Stimulated activated naive CD8-positive, alpha-beta T cell treated with anti-CD3 and anti-CD28 coated beads, Interleukin-15, Interleukin-2, amounts not matched to agents 100 ng/mL and 50 ng/mL, for 24 hours (primary cell): ENCODE data around the gene PGC.

Experiments used
- H3K27ac Mint-ChIP-seq: one replicate; pipeline ENCODE4 v1.8.0; 2021; ENCODE audit warnings: mild to moderate bottlenecking, mixed read lengths
- H3K27me3 Mint-ChIP-seq: one replicate; pipeline ENCODE4 v1.8.0; 2021; ENCODE audit warnings: mixed read lengths
- H3K36me3 Mint-ChIP-seq: one replicate; pipeline ENCODE4 v1.8.0; 2021; ENCODE audit warnings: low read depth, mixed read lengths
- H3K4me1 Mint-ChIP-seq: one replicate; pipeline ENCODE4 v1.8.0; 2021; ENCODE audit warnings: low read depth, mixed read lengths
- H3K4me3 Mint-ChIP-seq: one replicate; pipeline ENCODE4 v1.8.0; 2021; ENCODE audit warnings: mild to moderate bottlenecking, mixed read lengths
- H3K9me3 Mint-ChIP-seq: one replicate; pipeline ENCODE4 v1.8.0; 2021; ENCODE audit warnings: mixed read lengths

PGC gene

GRCh38 chr6:41743406-41744235, 3.6 kb downstream of the PGC start:
- H3K36me3 Mint-ChIP-seq: no peaks in the 10 kb centered on the region
- H3K27me3 Mint-ChIP-seq: no peaks in the 10 kb centered on the region
- no peak overlapping the region for H3K4me3 Mint-ChIP-seq
- H3K27ac Mint-ChIP-seq: no peak overlapping the region
- no peaks in the 10 kb centered on the region for H3K4me1 Mint-ChIP-seq
- no peaks in the 10 kb centered on the region for H3K9me3 Mint-ChIP-seq

DNA sequence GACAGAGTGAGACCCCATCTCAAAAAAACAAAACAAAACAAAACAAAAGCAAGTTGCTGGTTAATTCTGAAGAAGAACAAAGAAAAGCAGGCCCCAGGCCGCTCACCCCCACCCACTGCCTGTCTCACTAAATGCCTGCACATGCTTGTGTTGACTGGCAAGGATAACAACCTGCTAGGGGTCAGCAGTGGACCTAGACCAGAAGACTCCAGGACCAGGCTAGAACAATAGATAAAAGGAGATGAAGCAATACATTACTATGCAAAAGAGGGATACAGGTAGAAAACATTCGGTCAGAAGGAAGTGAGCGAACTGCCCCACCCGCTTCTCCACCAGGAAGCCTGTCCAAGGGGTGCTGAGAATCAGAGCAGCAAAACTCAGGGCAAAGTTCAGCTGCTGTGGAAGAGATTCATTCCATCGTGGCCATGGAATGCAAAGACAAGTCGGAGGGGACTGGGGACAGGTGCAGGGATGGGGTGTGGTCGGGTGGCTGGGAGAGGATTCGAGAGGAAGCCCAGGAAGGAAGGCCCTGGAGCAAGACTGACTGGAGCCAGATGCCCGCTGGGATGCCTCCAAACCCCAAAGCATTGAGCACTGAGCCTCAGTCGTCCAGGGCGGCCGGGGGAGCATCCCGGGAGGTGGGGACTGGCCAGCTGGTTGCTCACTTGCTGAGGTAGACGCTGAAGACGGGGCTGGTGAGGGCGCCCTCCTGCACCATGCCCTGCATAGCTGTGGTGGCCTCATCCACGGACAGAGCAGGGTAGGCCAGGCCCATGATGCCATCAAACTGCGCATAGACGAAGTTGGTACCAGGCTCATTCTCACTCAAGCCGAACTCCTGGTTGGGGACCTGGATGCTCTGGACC, 5.3 kb downstream of the PGC start:
- Mint-ChIP-seq H3K27me3 (no peaks in the 10 kb centered on the region), H3K4me1 (no peaks in the 10 kb centered on the region), H3K36me3 (no peaks in the 10 kb centered on the region), H3K27ac (no peak overlapping the region), H3K4me3 (no peak overlapping the region), H3K9me3 (no peaks in the 10 kb centered on the region)

DNA sequence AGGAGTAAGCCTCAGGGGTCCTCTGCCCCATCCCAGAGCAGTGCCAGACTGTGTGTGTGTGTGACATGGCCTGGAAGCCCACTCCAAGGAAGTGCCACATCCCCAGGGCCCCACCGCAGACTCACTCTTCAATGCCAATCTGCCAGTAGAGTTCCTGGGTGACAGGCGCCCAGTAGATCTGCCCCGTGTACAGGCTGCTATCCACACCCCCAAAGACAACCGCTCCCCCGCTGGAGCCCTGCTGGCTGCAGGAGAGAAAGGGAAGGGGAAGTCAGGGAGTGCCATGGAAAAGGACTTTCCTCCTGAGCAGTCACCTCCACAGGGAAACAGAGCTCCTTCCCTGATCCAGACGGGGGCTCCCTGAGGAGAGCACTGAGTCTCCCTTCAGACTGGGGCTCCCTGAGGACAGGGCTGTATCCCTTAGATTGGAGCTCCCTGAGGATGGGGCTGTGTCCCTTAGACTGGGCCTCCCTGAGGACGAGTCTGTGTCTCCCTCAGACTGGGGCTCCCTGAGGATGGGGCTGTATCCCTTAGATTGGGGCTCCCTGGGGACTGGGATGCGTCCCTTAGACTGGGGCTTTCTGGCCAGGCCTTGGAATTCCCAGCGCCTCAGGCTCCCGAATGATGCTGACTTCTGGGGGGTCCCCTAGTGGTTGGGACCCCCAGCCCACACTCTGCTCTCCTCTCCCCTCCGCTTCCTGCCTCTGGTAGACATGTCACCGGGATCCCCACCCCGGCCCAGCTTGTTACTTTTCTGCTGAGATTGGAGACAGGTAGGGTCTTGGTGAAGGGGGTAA, 6.6 kb downstream of the PGC start:
- Mint-ChIP-seq H3K4me1 (no peaks in the 10 kb centered on the region), H3K36me3 (no peaks in the 10 kb centered on the region), H3K27me3 (no peaks in the 10 kb centered on the region), H3K9me3 (no peaks in the 10 kb centered on the region), H3K4me3 (no peak overlapping the region), H3K27ac (no peak overlapping the region)

- no peaks in the 10 kb centered on the region for H3K36me3 Mint-ChIP-seq
- no peak overlapping the region for H3K27ac Mint-ChIP-seq
- H3K9me3 Mint-ChIP-seq: no peaks in the 10 kb centered on the region
- H3K4me1 Mint-ChIP-seq: no peaks in the 10 kb centered on the region
- H3K4me3 Mint-ChIP-seq: no peak overlapping the region
- no peaks in the 10 kb centered on the region for H3K27me3 Mint-ChIP-seq
Measured at GRCh38 chr6:41739041-41739440, 8.2 kb downstream of the PGC start.

- Mint-ChIP-seq H3K4me3 (no peak overlapping the region), H3K27me3 (no peaks in the 10 kb centered on the region), H3K4me1 (peaks cover 13% of the 10 kb centered on the region), H3K27ac (no peak overlapping the region), H3K9me3 (no peaks in the 10 kb centered on the region), H3K36me3 (no peaks in the 10 kb centered on the region)
Measured at GRCh38 chr6:41737591-41738130, 9.5 kb downstream of the PGC start.

DNA sequence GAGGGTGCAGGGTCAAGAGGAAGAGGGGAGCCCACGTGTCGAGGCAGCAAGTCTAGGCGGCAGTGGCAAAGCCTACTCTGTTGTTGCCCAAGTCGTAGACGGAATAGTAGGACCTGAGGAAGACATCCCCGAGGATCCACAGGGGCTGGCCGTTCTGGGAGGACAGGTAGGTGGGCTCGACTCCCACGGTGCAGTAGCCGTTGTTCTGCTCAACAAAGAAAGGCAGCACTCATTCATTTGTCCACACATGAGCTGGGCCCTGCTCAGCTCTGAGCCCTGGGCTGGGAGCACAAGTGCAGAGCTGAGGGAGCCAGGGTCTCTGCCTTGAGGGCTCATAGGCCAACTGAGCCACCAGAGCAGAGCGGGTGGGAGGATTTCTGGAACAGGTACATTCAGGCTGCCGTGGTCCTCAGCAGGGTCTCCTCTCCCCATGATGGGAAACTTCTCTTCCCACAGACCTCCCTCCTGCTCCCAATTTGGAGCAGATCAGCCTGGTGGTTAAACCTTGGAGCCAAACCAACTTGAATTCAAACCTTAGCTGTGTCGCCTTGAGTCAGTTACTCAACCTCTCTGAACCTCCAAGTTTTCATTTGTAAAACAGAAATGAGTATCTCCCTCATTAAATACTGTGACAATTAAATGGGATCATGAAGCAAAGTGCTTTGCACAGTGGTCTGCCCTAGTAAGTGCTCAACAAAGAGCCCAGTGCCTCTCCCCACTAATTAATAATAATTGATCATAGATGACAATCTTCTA, 10.2 kb downstream of the PGC start:
- Mint-ChIP-seq H3K36me3 (no peaks in the 10 kb centered on the region), H3K4me3 (no peak overlapping the region), H3K27me3 (no peaks in the 10 kb centered on the region), H3K27ac (no peak overlapping the region), H3K9me3 (no peaks in the 10 kb centered on the region), H3K4me1 (peaks cover 20% of the 10 kb centered on the region)

- no peak overlapping the region for H3K4me3 Mint-ChIP-seq
- H3K27me3 Mint-ChIP-seq: no peaks in the 10 kb centered on the region
- H3K9me3 Mint-ChIP-seq: no peaks in the 10 kb centered on the region
- H3K4me1 Mint-ChIP-seq: peaks cover 27% of the 10 kb centered on the region
- no peak overlapping the region for H3K27ac Mint-ChIP-seq
- no peaks in the 10 kb centered on the region for H3K36me3 Mint-ChIP-seq
Measured at GRCh38 chr6:41736186-41736733, 10.9 kb downstream of the PGC start.

DNA sequence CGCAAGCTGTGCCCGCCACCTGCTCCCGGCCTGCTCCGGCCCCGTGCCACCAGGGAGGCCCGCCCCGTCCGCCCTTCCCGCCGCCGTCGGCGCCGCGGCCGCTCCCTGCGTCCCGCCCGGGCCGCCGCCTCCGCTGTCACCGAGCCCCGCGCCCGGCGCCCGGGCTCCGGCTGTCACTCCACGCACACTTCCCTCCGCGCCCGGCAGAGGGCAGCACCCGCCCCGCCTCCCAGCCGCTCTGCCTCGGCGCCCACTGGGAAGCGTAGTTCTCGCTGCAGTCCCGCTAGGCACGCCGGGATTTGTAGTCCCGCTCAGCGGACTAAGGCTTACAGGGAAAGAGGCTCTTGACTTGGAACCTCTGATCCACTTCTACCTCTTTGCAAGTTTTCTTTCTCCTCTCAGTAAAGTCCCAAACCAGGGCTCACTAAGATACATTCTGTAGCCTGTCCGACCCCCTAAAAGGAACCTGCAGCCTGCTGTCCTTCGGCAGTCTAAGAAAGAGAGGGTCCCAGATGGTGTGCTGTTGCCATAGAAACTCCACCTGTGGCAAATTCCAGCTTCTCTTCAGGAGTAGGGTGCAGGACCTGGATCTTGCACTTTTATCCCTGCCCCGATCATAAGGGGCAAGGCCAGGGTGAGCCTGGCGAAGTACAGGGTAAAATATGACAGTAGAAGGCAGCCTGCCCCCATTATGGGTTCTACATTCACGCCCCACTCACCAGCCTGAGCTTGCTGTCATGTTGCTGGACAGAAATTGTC, 11.6 kb downstream of the PGC start, which contains the start of gene TFEB:
TFEB (minus strand) TSS at position 182 of the 759 bp plus-strand sequence. CDS start 44,395 bp downstream, outside the sequence.
- Mint-ChIP-seq H3K4me1 (peaks cover 33% of the 10 kb centered on the region), H3K27ac (no peak within 1 kb of the TSS)

DNA sequence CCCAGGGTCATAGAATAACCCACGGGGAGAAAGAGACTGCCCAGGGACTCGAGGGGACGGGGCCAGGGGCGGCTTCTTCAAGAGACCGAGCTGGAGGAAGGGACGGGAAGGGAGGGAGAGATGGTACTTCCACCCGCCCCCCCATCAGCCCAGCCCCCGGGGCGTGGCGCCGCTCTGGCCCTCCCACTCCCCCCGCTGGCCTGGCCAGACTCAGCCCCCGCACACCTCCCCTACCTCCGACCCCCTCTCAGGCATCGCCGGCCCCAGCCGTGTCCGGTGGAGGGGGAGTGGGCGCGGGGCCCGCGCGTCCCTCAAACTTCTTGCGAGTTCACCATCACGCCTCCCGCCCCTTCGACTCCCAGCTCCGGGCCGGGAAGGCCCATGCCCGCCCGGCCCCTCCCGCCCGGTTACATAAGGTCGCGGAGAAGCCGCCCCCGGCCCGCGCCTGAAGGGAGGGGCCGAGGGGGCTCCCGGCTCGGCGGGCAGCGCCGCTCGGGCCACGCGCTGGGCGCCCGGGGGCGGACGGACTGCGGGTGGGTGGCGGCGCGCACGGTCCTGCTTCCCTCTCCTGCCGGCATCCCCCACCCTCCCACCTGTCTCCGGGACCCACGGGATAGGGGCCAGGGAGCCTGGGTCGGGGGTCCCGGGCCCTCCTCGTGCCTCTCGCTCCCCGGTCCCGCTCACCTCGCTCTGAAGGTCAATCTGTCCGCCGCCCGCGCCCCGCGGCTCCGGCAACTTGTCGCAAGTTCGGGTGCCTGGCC, 12.4 kb downstream of the PGC start:
- peaks cover 41% of the 10 kb centered on the region for H3K4me1 Mint-ChIP-seq

More for the DNA sequence above, 11.6 kb downstream of the PGC start, which contains the start of gene TFEB:
- no peaks in the 10 kb centered on the region for H3K9me3 Mint-ChIP-seq
- no peaks in the 10 kb centered on the region for H3K36me3 Mint-ChIP-seq
- no peaks in the 10 kb centered on the region for H3K27me3 Mint-ChIP-seq
- peak within 1 kb of the TSS; percentile 63 for H3K4me3 Mint-ChIP-seq

DNA sequence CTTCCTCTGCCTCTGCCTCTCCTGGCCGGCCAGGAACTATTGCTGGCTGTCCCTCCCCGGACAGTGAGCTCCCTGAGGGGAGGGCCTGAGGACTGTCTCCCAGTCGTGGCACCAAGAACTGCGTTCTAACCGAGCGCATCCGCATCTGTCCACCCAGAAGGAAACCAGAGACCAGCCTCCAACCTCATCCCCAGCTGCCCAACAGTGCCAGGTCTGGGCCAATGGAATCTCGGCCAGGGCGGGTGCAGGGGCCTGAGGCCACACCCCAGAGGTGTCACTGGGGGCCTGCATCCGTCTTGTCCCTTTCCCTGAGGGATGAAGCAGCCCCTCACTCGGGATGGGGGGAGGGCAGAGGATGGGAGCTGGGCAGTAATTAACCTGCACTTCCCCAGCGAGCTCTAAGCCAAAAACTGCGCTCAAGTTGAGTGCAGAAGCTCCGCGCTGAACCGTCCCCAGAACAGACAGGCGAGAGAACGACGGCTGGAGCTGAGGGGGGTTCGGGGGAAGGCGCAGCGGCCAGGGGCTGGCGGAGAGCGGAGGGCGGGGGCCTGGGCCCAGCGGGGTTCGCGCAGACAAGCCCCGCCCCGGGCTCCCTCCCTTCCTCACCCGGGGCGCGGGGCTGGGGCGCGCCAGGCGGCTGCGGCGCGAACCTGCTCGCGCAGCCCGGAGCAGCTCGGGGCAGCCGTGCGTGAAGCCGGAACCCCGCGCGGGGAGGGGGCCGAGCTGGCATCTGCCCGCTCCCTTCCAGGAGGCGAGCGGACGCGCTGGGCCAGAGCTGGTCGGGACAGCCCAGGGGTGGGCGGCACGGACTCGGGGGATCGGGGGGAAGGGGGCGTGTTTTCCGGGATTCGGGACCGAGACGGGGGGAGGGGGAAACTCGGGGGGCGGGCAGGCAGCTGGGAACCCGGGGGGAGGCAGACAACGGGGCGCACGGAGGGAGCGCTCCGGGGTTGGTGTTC, 13.2 kb downstream of the PGC start:
- H3K4me1 Mint-ChIP-seq: peaks cover 48% of the 10 kb centered on the region
- H3K4me3 Mint-ChIP-seq: peak overlapping the region; percentile 82
- H3K36me3 Mint-ChIP-seq: no peaks in the 10 kb centered on the region
- peak overlapping the region; percentile 78 for H3K27ac Mint-ChIP-seq
- H3K9me3 Mint-ChIP-seq: no peaks in the 10 kb centered on the region
- no peaks in the 10 kb centered on the region for H3K27me3 Mint-ChIP-seq

More for the DNA sequence above, 12.4 kb downstream of the PGC start:
- H3K4me3 Mint-ChIP-seq: peak overlapping the region; percentile 63
- H3K27ac Mint-ChIP-seq: no peak overlapping the region
- no peaks in the 10 kb centered on the region for H3K9me3 Mint-ChIP-seq
- H3K27me3 Mint-ChIP-seq: no peaks in the 10 kb centered on the region
- no peaks in the 10 kb centered on the region for H3K36me3 Mint-ChIP-seq

DNA sequence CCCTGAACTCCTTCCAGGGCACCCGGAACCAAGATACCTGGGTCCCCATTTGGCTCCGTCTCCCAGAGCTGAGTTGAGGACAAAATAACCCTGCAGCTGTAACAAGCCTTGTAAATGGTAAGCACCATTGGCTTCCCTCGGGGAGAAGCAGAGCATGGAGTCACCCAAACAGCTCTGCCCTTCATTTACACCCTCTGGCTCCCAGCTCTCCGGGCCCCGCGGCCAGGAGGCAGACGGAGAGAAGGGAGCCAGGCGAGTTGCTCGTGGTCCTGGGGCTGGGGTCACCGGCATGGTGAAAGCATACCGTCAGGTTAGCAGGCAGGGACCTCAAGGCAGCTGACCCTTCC, 13.9 kb downstream of the PGC start:
- H3K9me3 Mint-ChIP-seq: no peaks in the 10 kb centered on the region
- peak overlapping the region; percentile 78 for H3K27ac Mint-ChIP-seq
- H3K4me3 Mint-ChIP-seq: peak overlapping the region; percentile 82
- peaks cover 50% of the 10 kb centered on the region for H3K4me1 Mint-ChIP-seq
- H3K27me3 Mint-ChIP-seq: no peaks in the 10 kb centered on the region
- H3K36me3 Mint-ChIP-seq: no peaks in the 10 kb centered on the region
